Gastroesophageal sphincter (tissue), 4 donors: Measurements from ENCODE around the gene TNRC6A. TPM values are rescaled to one million over a fixed set of nuclear protein-coding genes. Genes with fewer than 3 reads are reported as not detected.
"Not testable (repeated sequence)": the region's sequence is repeated elsewhere in the genome, so short reads cannot be mapped to it uniquely, and the experiment has no call there.

Source experiments
- ATAC-seq: fragments of 150-250 bp; one replicate; pipeline ENCODE4 v1.9.1; 2016; ENCODE audit warnings: mild to moderate bottlenecking, moderate library complexity
- H3K27ac ChIP-seq, 4 donors: fragments of 200-600 bp; sonication (generic) in 3 of 4; 1 replicate in 3 of 4; 2 replicates in 1 of 4; pipeline ENCODE4 v1.5.1; 2016 to 2019
- H3K27me3 ChIP-seq: fragments of 200-600 bp; sonication (generic); one replicate; pipeline ENCODE4 v1.5.1; 2019
- H3K36me3 ChIP-seq, 2 donors: fragments of 200-600 bp; sonication (generic); one replicate each; pipeline ENCODE4 v1.5.1; 2019; ENCODE audit warnings: control low read depth in 1 of 2
- H3K4me1 ChIP-seq, 3 donors: fragments of 200-600 bp; sonication (generic); 1 replicate in 2 of 3; 2 replicates in 1 of 3; pipeline ENCODE4 v1.5.1; 2016 to 2019; ENCODE audit warnings: control low read depth in 2 of 3
- H3K4me3 ChIP-seq, 2 donors: fragments of 200-600 bp; sonication (generic); one replicate each; pipeline ENCODE4 v1.5.1; 2019; ENCODE audit warnings: mild to moderate bottlenecking in 1 of 2, moderate library complexity in 1 of 2
- H3K9me3 ChIP-seq, 3 donors: fragments of 200-600 bp; sonication (generic); one replicate each; pipeline ENCODE4 v1.5.1; 2017 to 2019; ENCODE audit warnings: control low read depth in 2 of 3
- CTCF ChIP-seq, 4 experiments: fragments of 200-600 bp in 2 of 4; fragments of 450-650 bp in 2 of 4; sonication (generic) in 1 of 4; IDR thresholded peaks; one replicate each; pipeline ENCODE4 v1.5.1; 2017 to 2019; ENCODE audit warnings: antibody characterized with exemption in 4 of 4, mild to moderate bottlenecking in 2 of 4, moderate library complexity in 2 of 4
- EP300 ChIP-seq: sonication (generic); formaldehyde crosslinking; IDR thresholded peaks from one replicate; pipeline ENCODE4 v1.6.1; 2017; ENCODE audit warnings: antibody characterized with exemption, mild to moderate bottlenecking
- POLR2A ChIP-seq, 2 donors: fragments of 450-650 bp; IDR thresholded peaks; one replicate each; pipeline ENCODE4 v1.6.1; 2017; ENCODE audit warnings: antibody characterized with exemption in 2 of 2, mild to moderate bottlenecking in 2 of 2, moderate library complexity in 1 of 2
- POLR2AphosphoS5 ChIP-seq: sonication (generic); formaldehyde crosslinking; IDR thresholded peaks from one replicate; pipeline ENCODE4 v1.6.1; 2017; ENCODE audit warnings: antibody characterized with exemption
- WGBS, 2 donors: methylation state at CpG; one replicate each; pipeline ENCODE4 v1.1.5; 2018; ENCODE audit warnings: low coverage in 1 of 2; 5-methylcytosine and 5-hydroxymethylcytosine counted together
- total RNA-seq, 4 donors: library from RNA; depleted of rRNA; stranded (reverse); fragments of >200 nt; gene quantifications; one replicate each; pipeline ENCODE4 v1.1.0, GENCODE V29; 2016

TNRC6A gene
- total RNA-seq, 4 donors from 2014 or later: 33.4 to 71.1 (median 58.6) TPM

GRCh38 chr16:24700549-24701392 is 28.7 kb upstream of the TNRC6A start:
- Histone ChIP-seq H3K36me3 (no peaks in the 10 kb centered on the region), H3K4me3 (no peak overlapping the region), H3K9me3 (no peaks in the 10 kb centered on the region), H3K27ac (peak overlapping the region; percentile 83 to 96 (median 88)), H3K4me1 (peaks cover 11 to 40% (median 16%) of the 10 kb centered on the region in 3 donors), H3K27me3 (no peaks in the 10 kb centered on the region)
- TF ChIP-seq CTCF (IDR thresholded peaks at IDR 0.05): peak in 3 of 4 experiments; percentile 55 to 63 (median 60)
- peak; percentile 99 for TF ChIP-seq POLR2AphosphoS5
- no peak for TF ChIP-seq POLR2A (IDR thresholded peaks at IDR 0.05)
- TF ChIP-seq EP300: peak; percentile 88
- 42 to 50% methylated on average over 7 to 11 of the region's 11 CpGs for WGBS, 2 donors
- ATAC-seq: peak; percentile 98

GRCh38 chr16:24701521-24701951 is 27.9 kb upstream of the TNRC6A start:
- whole genome bisulfite sequencing, 2 donors: 22% methylated on average over 3 of the region's 5 CpGs; no CpG with 5 or more reads in 1 of the 2 donors
- Histone ChIP-seq H3K9me3 (no peaks in the 10 kb centered on the region), H3K36me3 (no peaks in the 10 kb centered on the region), H3K27me3 (no peaks in the 10 kb centered on the region), H3K4me1 (peaks cover 11 to 48% (median 16%) of the 10 kb centered on the region in 3 donors), H3K27ac (peak overlapping the region; percentile 83 to 96 (median 88)), H3K4me3 (no peak overlapping the region)
- ATAC-seq: no peak
- TF ChIP-seq EP300 (no peak), CTCF (IDR thresholded peaks at IDR 0.05) (no peak), POLR2AphosphoS5 (no peak), POLR2A (IDR thresholded peaks at IDR 0.05) (no peak)

GRCh38 chr16:24707760-24708159 is 21.7 kb upstream of the TNRC6A start:
- WGBS, 2 donors: 73 to 74% methylated on average over 7 of the region's 7 CpGs
- not testable (repeated sequence) for H3K36me3 ChIP-seq, H3K27ac ChIP-seq, ATAC-seq, H3K4me3 ChIP-seq, H3K9me3 ChIP-seq, H3K27me3 ChIP-seq
- H3K4me1 ChIP-seq: peaks cover 0 to 25% (median 3%) of the 10 kb centered on the region in 3 donors

DNA sequence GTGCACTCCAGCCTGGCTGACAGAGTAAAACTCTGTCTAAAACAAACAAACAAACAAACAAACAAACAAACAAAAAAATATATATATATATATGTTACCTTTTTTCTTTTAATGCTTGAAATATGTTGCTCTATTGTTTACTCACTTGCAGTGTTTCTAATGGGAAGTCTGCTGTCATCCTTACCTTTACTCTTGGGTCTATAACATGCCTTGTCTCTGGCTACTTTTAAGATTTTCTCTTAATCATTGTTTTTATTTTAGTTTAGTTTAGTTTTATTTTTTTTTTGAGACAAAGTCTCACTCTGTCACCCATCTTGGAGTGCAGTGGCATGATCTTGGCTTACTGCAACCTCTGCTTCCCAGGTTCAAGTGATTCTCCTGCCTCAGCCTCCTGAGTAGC is 16.1 kb upstream of the TNRC6A start:
- Histone ChIP-seq H3K27ac (no peak overlapping the region), H3K4me1 (peaks cover 0 to 14% (median 0%) of the 10 kb centered on the region in 3 donors), H3K4me3 (no peak overlapping the region), H3K36me3 (no peaks in the 10 kb centered on the region), H3K9me3 (peaks cover 0 to 6% (median 0%) of the 10 kb centered on the region in 3 donors), H3K27me3 (no peaks in the 10 kb centered on the region)
- TF ChIP-seq POLR2A (IDR thresholded peaks at IDR 0.05) (no peak), EP300 (no peak), POLR2AphosphoS5 (no peak), CTCF (IDR thresholded peaks at IDR 0.05) (no peak)
- no peak for ATAC-seq

GRCh38 chr16:24717411-24717810 is 12.0 kb upstream of the TNRC6A start:
- ATAC-seq: no peak
- WGBS, 2 donors: 32 to 43% methylated on average over 6 of the region's 6 CpGs
- peak overlapping the region in 3 of 4 donors; percentile 10 to 44 (median 23) for H3K27ac ChIP-seq
- no peak overlapping the region for H3K4me3 ChIP-seq
- H3K27me3 ChIP-seq: no peaks in the 10 kb centered on the region
- H3K36me3 ChIP-seq: no peaks in the 10 kb centered on the region
- peaks cover 0 to 15% (median 0%) of the 10 kb centered on the region in 3 donors for H3K4me1 ChIP-seq
- TF ChIP-seq POLR2AphosphoS5: no peak
- peaks cover 0 to 6% (median 0%) of the 10 kb centered on the region in 3 donors for H3K9me3 ChIP-seq
